K562 (cell line): ENCODE data around the gene WDR64. TPM values are rescaled to one million over a fixed set of nuclear protein-coding genes. Genes with fewer than 3 reads are reported as not detected.

Source experiments
- ARID1B ChIP-seq: fragments of 450-650 bp; IDR thresholded peaks from 2 replicates; pipeline ENCODE4 v1.6.1; 2016; ENCODE audit warnings: antibody characterized with exemption, mild to moderate bottlenecking, inconsistent platforms
- DNMT1 ChIP-seq: fragments of 450-650 bp; IDR thresholded peaks from 2 replicates; pipeline ENCODE4 v1.6.1; 2016; ENCODE audit warnings: antibody characterized with exemption, mild to moderate bottlenecking
- GATA2 ChIP-seq: sonication (generic); formaldehyde crosslinking; IDR thresholded peaks from 2 replicates; pipeline ENCODE4 v1.4.0; 2020; ENCODE audit warnings: mild to moderate bottlenecking, missing genetic modification reagents
- HDAC2 ChIP-seq: fragments of 450-650 bp; IDR thresholded peaks from 2 replicates; pipeline ENCODE4 v1.6.1; 2016; ENCODE audit warnings: mild to moderate bottlenecking
- HIVEP1 ChIP-seq: fragments of 250-450 bp; sonication (Bioruptor Pico); IDR thresholded peaks from 2 replicates; pipeline ENCODE4 v1.4.0; 2020; ENCODE audit warnings: mild to moderate bottlenecking
- KDM1A ChIP-seq, 2 experiments: fragments of 450-650 bp; IDR thresholded peaks; 2 replicates each; pipeline ENCODE4 v1.6.1; 2016; ENCODE audit warnings: mild to moderate bottlenecking in 2 of 2
- KHSRP ChIP-seq: fragments of 450-650 bp; IDR thresholded peaks from 2 replicates; pipeline ENCODE4 v1.6.1; 2017
- MAZ ChIP-seq, 2 experiments: fragments of 450-650 bp in 1 of 2; sonication (generic) in 1 of 2; formaldehyde crosslinking; IDR thresholded peaks in 1 of 2; conservative IDR thresholded peaks in 1 of 2; 2 replicates each; pipeline versions ENCODE4 v1.4.0 to v1.5.0; 2020; ENCODE audit warnings: mild to moderate bottlenecking in 1 of 2, missing genetic modification reagents in 1 of 2
- POLR2A ChIP-seq: fragments of 450-650 bp; conservative IDR thresholded peaks from 2 replicates; pipeline ENCODE4 v1.6.1; 2016
- PTTG1 ChIP-seq: fragments of 450-650 bp; IDR thresholded peaks from 2 replicates; pipeline ENCODE4 v1.6.1; 2016; ENCODE audit warnings: low read depth, mild to moderate bottlenecking, missing genetic modification characterization, missing compliant biosample characterization
- SPI1 ChIP-seq: IDR thresholded peaks from 2 replicates; pipeline ENCODE4 v1.6.1; 2011; ENCODE audit warnings: low read depth, low read length, control low read depth, borderline replicate concordance
- TEAD4 ChIP-seq, 2 experiments: sonication (generic) in 1 of 2; formaldehyde crosslinking in 1 of 2; IDR thresholded peaks; 2 replicates each; pipeline versions ENCODE4 v1.6.1 to v1.8.0; 2012 to 2022; ENCODE audit warnings: borderline replicate concordance in 1 of 2, inconsistent platforms in 1 of 2, low read length in 1 of 2, mild to moderate bottlenecking in 1 of 2, missing genetic modification reagents in 1 of 2
- THRA ChIP-seq: fragments of 450-650 bp; IDR thresholded peaks from 2 replicates; pipeline ENCODE4 v1.6.1; 2017; ENCODE audit warnings: mild to moderate bottlenecking, moderate library complexity
- ZBTB12 ChIP-seq: fragments of 250-450 bp; sonication (Bioruptor Pico); IDR thresholded peaks from 2 replicates; pipeline ENCODE4 v1.4.0; 2020
- ZC3H11A ChIP-seq: IDR thresholded peaks from 2 replicates; pipeline ENCODE4 v1.6.1; 2012; ENCODE audit warnings: low read depth, low read length, improper control_type of control experiment
- ZNF140 ChIP-seq: fragments of 250-450 bp; sonication (Bioruptor Pico); IDR thresholded peaks from 2 replicates; pipeline ENCODE4 v1.8.0; 2021; ENCODE audit warnings: moderate library complexity, mild to moderate bottlenecking, inconsistent platforms
- ZNF408 ChIP-seq: fragments of 250-450 bp; sonication (Bioruptor Pico); IDR thresholded peaks from 2 replicates; pipeline ENCODE4 v1.4.0; 2020; ENCODE audit warnings: low read depth, mild to moderate bottlenecking, moderate library complexity
- ZNF561 ChIP-seq: fragments of 450-650 bp; formaldehyde crosslinking; conservative IDR thresholded peaks from 2 replicates; pipeline ENCODE4 v1.4.0; 2020; ENCODE audit warnings: mild to moderate bottlenecking, moderate library complexity
- ZNF79 ChIP-seq: fragments of 250-450 bp; sonication (Bioruptor Pico); IDR thresholded peaks from 2 replicates; pipeline ENCODE4 v1.4.0; 2020; ENCODE audit warnings: low read depth, mild to moderate bottlenecking, moderate library complexity
- polyA plus RNA-seq, 8 experiments: library from polyadenylated mRNA; depleted of rRNA in 4 of 8; stranded (reverse) in 5 of 8; unstranded in 3 of 8; fragments of >200 nt; fragmentation: Nextera tagmentation in 2 of 8; fragmentation: Illumina TruSeq in 1 of 8; extraction: Ambion mirVana in 2 of 8; extraction: Trizol in 1 of 8; gene quantifications; 2 replicates each; pipeline versions ENCODE4 v1.2.1 to v1.2.3, GENCODE V29; 2011 to 2014; ENCODE audit warnings: inconsistent platforms in 1 of 8, missing spikeins in 1 of 8
- total RNA-seq, 7 experiments: library from RNA; depleted of rRNA in 6 of 7; stranded (reverse); fragments of >200 nt in 6 of 7; fragmentation: Illumina TruSeq in 2 of 7; extraction: Trizol in 2 of 7; gene quantifications; 2 replicates each; pipeline versions ENCODE4 v1.2.1 to v1.2.3, GENCODE V29; 2011 to 2021; ENCODE audit warnings: low replicate concordance in 1 of 7

WDR64 gene
- total and polyA plus RNA-seq, 9 of the 15 experiments (the other 6 are each of a cell fraction or from before 2014, with no cell fraction given) = 0.06 to 0.29 (median 0.19) TPM; not detected in 5

DNA sequence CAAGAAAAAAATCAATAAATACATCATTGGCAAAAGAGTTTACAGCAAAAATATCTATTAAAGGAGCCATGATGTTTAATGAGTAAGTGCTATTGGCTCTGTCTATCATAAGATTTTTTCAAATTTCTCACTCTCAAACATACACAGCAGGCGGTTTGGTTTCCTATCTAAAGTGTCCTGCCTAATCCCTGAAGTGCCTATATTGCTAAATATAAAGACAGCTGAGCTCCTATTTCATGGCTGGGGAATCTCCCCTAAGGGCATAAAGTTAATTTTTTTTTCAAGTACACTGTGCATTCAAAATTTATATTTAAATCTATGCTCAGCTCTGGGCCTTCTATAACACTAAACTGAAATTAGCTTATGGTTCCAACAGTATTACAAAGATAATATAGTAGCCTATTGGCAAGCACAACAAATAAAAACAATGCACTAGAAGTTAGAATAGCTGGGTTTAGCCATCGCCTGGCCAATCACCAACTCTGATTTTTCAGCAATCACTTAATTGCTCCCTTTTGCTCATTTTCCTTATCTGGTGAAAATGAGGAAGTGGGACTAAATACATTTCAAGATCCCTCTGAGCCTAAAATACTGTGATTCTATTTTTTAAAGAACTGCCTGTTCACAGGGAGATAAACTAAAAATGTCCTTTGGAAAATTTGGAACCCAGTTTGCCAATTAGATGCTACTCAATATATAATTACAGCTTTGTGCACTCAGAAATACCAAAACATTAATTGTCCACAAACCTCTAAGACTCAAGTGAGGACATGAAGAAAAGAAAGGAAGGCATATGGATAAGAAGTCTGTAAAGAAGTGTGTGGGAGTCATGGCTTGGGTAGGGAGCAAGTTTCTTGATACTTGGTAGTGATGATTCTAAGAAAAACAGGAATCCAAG, 62.5 kb downstream of the WDR64 start (continued):
- TF ChIP-seq ZBTB12 (CRISPR knock-in tag) = no peak
- TF ChIP-seq PTTG1 (tag) = no peak
- no peak for TF ChIP-seq THRA
- peak in 1 of 2 experiments; percentile 28; a peak in 1 of 4 replicates for TF ChIP-seq MAZ (CRISPR knock-in tag; conservative IDR thresholded peaks at IDR 0.05 in 1 of 2, IDR thresholded peaks at IDR 0.05 in 1 of 2)
- no peak for TF ChIP-seq ZNF79 (CRISPR knock-in tag)
- no peak for TF ChIP-seq ZNF140 (CRISPR knock-in tag)
- peak; percentile 56 for TF ChIP-seq ARID1B
- 0 out of 2 replicates have a peak, but pooled peaks have one; percentile 14 for TF ChIP-seq GATA2
- TF ChIP-seq HIVEP1 (CRISPR knock-in tag) = no peak
- TF ChIP-seq POLR2A = no peak
- peak; percentile 41; the same call in 1 of the 2 replicates for TF ChIP-seq TEAD4 (IDR thresholded peaks at IDR 0.05; ENCODE audit: low read length)
- no peak for TF ChIP-seq TEAD4 (CRISPR knock-in tag; IDR thresholded peaks at IDR 0.05; ENCODE audit: borderline replicate concordance)
- TF ChIP-seq SPI1 = peak; percentile 99
- no peak for TF ChIP-seq ZNF408 (CRISPR knock-in tag)
- TF ChIP-seq ZNF561 = no peak
- no peak for TF ChIP-seq ZC3H11A
- no peak for TF ChIP-seq KHSRP
- peak; percentile 76; the same call in 1 of the 2 replicates for TF ChIP-seq HDAC2
- no peak for TF ChIP-seq DNMT1
- peak; percentile 94 to 96 for TF ChIP-seq KDM1A (IDR thresholded peaks at IDR 0.05)
- TF ChIP-seq, all 486 proteins: peak for 17
